GM06990 (cell line): ENCODE data around the gene NOTO.

ENCODE experiments used
- DNase-seq: peaks from one replicate; pipeline ENCODE4 v3.0.0-alpha.2; 2011; ENCODE audit not compliant: insufficient read length; ENCODE audit errors: extremely low read depth
- H3K27me3 ChIP-seq: replicated peaks from 2 replicates; pipeline ENCODE4 v1.6.0; 2011; ENCODE audit warnings: low read length; ENCODE audit not compliant: control insufficient read depth, insufficient read depth
- H3K36me3 ChIP-seq: 2 replicates; pipeline ENCODE4 v1.5.1; 2011; ENCODE audit warnings: low read length; ENCODE audit not compliant: control insufficient read depth, insufficient read depth
- H3K4me3 ChIP-seq: replicated peaks from 2 replicates; pipeline ENCODE4 v1.5.1; 2011; ENCODE audit warnings: low read depth, mild to moderate bottlenecking, control low read depth, low read length
- TF ChIP-seq, protein P1 (sequence below): IDR thresholded peaks from 2 replicates; pipeline ENCODE4 v1.5.1; 2011; ENCODE audit warnings: low read length, control low read depth, mild to moderate bottlenecking, inconsistent platforms; ENCODE audit not compliant: insufficient read depth, poor library complexity, severe bottlenecking

NOTO gene

DNA sequence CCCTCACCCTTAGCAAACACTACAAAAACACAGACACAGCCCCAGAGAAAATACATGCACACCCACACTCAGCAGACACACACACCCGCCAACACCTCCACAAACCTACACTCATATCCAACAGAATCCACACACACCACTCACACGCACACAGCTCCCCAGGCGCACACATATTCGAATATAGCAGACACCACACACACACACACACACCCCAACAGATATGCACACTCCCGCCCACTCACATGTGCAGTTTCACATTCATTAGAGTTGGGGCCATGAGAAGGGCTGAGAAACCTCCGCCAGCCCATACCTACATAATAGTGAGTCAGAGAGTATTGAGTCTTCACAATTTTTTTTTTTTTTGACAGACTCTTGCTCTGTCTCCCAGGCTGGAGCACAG, 29.4 kb upstream of the NOTO start:
- H3K36me3 ChIP-seq = no peaks in the 10 kb centered on the region
- H3K4me3 ChIP-seq = no peak overlapping the region
- TF ChIP-seq, protein P1, sequence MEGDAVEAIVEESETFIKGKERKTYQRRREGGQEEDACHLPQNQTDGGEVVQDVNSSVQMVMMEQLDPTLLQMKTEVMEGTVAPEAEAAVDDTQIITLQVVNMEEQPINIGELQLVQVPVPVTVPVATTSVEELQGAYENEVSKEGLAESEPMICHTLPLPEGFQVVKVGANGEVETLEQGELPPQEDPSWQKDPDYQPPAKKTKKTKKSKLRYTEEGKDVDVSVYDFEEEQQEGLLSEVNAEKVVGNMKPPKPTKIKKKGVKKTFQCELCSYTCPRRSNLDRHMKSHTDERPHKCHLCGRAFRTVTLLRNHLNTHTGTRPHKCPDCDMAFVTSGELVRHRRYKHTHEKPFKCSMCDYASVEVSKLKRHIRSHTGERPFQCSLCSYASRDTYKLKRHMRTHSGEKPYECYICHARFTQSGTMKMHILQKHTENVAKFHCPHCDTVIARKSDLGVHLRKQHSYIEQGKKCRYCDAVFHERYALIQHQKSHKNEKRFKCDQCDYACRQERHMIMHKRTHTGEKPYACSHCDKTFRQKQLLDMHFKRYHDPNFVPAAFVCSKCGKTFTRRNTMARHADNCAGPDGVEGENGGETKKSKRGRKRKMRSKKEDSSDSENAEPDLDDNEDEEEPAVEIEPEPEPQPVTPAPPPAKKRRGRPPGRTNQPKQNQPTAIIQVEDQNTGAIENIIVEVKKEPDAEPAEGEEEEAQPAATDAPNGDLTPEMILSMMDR = no peak
- peak; percentile 35 for DNase-seq
- H3K27me3 ChIP-seq = peaks cover 4% of the 10 kb centered on the region; the same call in 1 of the 2 replicates

DNA sequence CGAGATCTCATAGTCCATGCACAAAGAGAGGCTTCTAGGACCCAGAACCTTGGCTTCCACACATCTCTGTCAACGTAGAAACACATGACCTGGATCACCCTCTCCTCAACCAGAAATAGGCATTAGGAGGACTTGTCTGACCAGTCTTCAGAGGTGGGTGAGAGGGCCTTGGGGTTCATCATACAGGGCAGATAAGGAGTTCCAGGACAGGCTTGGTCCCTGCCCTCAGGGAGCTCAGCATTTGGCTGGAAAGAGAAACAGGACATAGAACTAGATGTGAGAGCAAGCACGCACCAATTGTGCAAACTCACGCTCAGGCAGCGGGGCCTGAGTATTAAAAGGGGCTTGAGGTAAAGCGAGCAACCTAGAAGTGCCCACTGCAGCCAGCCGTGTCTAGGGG, 28.6 kb upstream of the NOTO start:
- no peaks in the 10 kb centered on the region for H3K36me3 ChIP-seq
- peaks cover 4% of the 10 kb centered on the region; the same call in 1 of the 2 replicates for H3K27me3 ChIP-seq
- no peak for DNase-seq
- no peak overlapping the region for H3K4me3 ChIP-seq
- TF ChIP-seq, protein P1 = no peak

DNA sequence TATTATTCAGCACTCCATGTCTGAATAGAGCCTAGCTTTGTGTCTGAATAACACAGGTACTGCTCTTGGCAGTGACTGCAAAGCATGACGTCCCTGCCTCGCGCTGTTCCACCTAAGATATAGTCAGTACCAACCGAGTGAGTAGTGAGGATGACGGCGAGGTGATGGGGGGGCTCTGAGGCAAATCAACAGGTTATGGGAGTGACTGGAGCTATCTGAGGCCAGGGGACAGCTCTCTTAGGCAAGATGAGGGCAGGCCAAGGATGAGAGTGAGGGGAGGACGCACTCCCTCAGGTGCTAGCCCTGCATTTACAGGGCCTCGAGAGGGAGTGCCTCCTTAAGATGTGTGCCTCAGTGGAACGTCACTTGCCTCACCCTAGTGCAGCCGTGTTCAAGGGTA, 28.1 kb upstream of the NOTO start:
- H3K4me3 ChIP-seq = no peak overlapping the region
- H3K36me3 ChIP-seq = no peaks in the 10 kb centered on the region
- DNase-seq = no peak
- TF ChIP-seq, protein P1 = no peak
- peaks cover 4% of the 10 kb centered on the region; the same call in 1 of the 2 replicates for H3K27me3 ChIP-seq

DNA sequence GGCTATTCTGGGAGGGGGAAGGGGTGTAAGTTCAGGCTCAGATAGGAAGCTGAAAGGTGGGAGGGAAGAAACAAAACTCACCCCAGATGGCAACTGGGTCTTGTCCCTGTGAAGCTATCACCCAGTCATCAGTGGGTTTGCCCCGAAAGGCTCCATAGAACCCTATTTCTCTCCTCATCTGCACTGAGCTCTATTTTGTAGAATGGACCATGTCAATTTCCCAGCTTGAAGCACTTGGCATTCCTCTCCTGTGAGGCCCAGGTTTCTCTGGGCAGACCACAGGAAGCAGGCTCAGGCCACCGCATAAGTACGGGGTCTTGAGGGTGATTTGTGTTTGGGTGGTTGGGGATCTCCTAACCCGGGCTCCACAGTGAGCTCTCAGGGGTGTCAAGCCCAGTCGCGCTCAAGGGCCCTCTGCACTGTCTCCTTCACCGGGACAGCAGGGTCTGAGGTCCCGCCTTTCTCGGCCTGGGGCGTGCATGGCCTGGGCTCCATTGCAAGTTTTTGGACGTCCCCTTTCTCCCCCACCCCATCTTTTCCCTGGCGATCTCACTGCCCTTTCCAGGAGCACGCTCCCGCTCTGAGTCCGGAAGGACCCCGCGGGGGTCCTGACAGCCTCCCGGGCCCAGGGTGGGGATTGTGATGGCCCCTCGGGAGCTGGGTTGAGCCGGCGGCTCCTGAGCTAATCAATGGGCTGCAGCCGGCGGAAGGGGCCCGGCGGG, 27.3 kb upstream of the NOTO start:
- Histone ChIP-seq H3K36me3 (no peaks in the 10 kb centered on the region), H3K4me3 (no peak overlapping the region), H3K27me3 (peaks cover 4% of the 10 kb centered on the region; the same call in 1 of the 2 replicates)
- DNase-seq = no peak
- TF ChIP-seq, protein P1 = no peak

DNA sequence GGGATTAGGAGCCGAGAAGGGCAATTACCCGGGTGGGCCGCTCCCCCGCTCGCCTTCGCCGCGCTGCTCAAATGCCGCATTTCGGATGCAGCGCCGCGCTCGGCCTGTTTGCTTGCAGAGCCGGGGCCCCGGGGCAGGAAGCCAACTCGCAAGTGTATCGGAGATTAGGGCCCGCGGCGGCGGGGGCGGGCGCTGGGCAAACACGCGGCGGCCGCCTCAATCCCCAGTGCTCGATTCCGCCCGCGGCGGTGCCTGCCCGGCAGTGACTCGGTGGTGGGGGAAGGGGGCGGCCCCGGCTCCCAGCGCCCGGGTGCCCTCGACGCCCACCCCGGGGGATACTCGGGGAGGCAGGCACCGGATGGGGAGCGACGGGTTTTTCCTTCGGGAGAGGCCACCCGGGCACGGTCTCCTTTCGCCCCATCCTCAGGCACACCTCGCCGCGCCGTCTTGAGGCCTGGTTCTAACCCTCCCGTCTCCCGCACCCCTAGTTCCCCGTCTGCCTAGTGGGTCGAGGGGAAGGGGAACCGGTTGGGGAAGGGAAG, 26.6 kb upstream of the NOTO start:
- DNase-seq = peak; percentile 49
- Histone ChIP-seq H3K4me3 (peak overlapping the region; percentile 16; the same call in 1 of the 2 replicates), H3K27me3 (peaks cover 4% of the 10 kb centered on the region; the same call in 1 of the 2 replicates), H3K36me3 (no peaks in the 10 kb centered on the region)
- TF ChIP-seq, protein P1 = no peak
